HG03196 (cell line): ENCODE data around the gene TP53INP2.
A peak's percentile ranks its signal among the peaks of the same experiment; 100 is the strongest.
"Not testable (repeated sequence)": the region's sequence is repeated elsewhere in the genome, so short reads cannot be mapped to it uniquely, and the experiment has no call there.

ENCODE experiments used
- ATAC-seq: cut with Tn5 transposase; IDR thresholded peaks from one replicate; pipeline ENCODE4 v1.9.1; 2021; ENCODE audit not compliant: unreplicated experiment

TP53INP2 gene, protein sequence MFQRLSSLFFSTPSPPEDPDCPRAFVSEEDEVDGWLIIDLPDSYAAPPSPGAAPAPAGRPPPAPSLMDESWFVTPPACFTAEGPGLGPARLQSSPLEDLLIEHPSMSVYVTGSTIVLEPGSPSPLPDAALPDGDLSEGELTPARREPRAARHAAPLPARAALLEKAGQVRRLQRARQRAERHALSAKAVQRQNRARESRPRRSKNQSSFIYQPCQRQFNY

DNA sequence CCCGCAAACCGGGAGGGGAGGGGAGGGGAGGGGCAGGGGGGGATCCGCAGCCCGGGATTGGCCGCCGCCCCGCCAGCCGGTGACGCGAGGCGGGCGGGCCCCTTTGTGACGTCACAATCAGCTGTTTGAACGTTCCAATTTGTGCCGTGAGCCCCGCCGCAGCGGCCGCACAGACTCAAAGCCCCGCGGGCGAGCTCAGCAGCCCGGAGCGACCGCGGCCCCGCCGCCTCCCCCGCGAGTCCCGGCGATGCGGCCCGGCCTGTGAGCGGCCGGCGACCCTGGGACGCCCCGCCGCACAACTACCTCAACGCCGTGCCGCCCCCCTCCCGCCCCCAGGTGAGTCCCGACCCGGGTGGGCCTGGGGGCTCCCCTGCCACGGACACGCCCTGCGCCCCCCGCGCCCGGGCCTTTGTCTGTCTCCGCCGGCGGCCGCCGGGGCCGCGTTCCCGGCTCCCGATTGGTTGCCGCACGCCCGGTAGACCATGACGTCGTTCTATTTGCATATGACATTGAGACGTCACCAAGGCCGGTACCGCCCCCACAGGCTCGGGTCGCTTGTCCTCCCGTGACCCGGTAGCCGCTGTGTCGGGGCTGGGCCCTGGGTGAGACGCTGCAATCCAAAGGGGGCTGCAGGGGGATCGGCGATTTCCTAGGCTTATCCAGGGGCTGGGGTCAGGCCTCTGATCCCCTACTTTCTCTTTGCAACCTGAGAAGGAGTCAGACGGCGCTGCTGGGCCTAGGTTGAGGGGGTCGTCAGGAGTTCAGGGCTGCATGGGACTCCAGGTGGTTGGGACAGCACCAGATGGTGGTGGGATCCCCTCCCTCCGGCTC lies at the start of gene TP53INP2:
Gene TP53INP2 (plus strand): TSS at position 168 of the 831 bp plus-strand sequence. CDS start 4,396 bp downstream, outside the sequence.
- peak; percentile 57 for ATAC-seq

DNA sequence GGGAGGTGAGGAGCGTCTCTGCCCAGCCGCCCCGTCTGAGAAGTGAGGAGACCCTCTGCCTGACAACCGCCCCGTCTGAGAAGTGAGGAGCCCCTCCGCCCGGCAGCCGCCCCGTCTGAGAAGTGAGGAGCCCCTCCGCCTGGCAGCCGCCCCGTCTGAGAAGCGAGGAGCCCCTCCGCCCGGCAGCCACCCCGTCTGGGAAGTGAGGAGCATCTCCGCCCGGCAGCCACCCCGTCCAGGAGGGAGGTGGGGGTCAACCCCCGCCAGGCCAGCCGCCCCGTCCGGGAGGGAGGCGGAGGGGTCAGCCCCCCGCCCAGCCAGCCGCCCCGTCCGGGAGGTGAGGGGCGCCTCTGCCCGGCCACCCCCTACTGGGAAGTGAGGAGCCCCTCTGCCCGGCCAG lies 45.5 kb upstream of the TP53INP2 start:
- ATAC-seq = not testable (repeated sequence)

DNA sequence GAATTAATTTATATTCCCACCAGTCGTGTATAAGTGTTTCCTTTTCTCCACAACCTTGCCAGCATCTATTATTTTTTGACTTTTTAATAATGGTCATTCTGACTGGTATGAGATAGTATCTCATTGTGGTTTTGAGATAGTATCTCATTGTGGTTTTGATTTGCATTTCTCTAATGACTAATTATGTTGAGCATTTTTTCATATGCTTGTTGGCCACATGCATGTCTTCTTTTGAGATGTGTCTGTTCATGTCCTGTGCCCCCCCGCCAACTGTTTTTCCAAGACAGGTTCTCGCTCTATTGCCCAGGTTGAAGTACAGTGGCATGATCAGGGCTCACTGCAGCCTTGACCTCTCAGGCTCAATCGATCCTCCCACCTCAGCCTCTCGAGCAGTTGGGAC lies 42.3 kb upstream of the TP53INP2 start:
- not testable (repeated sequence) for ATAC-seq

DNA sequence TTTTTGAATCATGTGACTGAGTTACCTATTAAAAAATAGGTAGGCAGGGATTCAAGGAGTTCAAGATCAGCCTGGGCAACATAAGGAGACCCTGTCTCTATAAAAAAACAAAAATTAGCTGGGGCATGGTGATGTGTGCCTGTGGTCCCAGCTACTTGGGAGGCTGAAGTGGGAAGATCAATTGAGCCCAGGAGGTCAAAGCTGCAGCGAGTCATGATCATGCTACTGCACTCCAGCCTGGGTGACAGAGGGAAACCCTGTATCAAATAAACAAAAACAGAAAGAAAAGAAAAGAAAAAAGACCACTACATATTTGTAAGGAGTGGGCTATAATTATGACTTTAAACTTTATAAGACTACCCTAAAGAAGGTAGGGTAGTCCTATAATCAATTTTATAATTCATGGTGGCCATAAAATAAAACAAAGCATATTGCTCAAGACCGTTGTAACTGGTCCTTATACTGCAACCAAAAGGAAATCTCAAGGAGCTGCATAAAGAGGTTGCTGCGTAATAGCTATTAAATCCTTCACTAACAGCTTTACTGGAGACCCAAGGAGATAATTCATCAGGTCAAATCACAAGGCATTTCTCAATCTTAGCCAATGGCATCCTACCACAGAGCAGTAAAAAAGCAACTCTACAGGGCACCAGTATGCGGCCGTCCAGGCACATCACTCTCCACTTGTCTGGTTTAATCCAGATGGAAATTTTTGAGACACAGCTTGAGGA lies 40.8 kb upstream of the TP53INP2 start:
- no peak for ATAC-seq

DNA sequence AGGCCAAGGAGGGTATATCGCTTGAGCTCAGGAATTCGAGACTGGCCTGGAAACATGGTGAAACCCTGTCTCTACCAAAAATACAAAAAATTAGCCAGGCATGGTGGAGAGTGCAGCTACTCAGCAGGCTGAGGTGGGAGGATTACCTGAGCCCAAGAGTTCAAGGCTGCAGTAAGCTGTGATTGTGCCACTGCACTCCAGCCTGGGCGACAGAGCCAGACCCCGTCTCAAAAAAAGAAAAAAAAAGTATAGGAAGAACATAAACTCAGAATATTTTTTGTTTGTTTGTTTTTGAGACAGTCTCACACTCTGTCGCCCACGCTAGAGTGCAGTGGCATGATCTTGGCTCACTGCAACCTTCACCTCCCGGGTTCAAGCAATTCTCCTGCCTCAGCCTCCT lies 39.4 kb upstream of the TP53INP2 start:
- not testable (repeated sequence) for ATAC-seq

DNA sequence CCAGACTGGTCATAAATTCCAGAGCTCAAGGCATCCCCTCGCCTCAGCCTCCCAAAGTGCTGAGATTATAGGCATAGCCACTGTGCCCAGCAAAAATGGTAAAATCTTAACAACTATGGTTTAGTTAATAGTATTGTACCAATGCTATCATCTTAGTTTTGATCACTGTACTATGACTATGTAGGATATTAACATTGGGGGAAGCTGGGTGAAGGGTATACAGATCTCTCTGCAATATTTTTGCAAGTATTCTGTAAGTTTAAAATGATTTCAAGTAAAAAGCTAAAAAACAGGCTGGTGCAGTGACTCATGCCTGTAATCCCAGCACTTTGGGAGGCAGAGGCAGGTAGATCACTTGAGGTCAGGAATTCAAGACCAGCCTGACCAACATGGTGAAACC lies 35.0 kb upstream of the TP53INP2 start:
- ATAC-seq = no peak

DNA sequence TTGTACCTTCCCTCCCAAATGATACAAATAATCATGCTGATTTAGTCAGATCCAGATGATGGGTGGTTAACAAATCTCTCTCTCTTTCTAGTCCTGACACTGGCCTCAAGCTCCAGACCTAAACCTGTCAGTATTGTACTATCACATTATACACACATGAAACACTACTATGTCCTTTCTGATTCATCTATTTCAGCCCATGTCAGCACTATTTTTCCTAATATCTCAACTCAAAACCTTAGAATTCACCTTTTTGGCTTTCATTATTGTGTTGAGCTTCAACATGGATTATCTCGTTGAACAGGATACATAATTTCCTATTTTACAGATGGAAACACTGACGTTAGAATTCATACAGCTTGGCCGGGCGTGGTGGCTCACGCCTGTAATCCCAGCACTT lies 30.7 kb upstream of the TP53INP2 start:
- ATAC-seq = no peak

DNA sequence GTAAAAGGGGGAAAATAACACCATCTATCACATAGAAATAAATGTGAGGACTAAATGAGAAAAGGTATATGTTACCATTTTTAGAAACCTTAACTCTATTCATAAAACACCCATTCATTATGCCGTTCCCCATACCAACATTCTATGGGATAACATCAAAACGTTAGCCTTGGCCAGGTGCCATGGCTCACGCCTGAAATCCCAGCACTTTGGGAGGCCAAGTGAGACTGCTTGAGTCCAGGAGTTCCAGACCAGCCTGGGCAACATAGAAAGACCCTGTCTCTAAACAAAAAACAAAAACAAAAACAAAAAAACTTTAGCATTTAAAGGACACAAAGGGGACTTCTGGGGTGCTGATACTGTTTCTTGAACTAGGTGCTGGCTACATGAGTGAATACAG lies 28.6 kb upstream of the TP53INP2 start:
- ATAC-seq = no peak

DNA sequence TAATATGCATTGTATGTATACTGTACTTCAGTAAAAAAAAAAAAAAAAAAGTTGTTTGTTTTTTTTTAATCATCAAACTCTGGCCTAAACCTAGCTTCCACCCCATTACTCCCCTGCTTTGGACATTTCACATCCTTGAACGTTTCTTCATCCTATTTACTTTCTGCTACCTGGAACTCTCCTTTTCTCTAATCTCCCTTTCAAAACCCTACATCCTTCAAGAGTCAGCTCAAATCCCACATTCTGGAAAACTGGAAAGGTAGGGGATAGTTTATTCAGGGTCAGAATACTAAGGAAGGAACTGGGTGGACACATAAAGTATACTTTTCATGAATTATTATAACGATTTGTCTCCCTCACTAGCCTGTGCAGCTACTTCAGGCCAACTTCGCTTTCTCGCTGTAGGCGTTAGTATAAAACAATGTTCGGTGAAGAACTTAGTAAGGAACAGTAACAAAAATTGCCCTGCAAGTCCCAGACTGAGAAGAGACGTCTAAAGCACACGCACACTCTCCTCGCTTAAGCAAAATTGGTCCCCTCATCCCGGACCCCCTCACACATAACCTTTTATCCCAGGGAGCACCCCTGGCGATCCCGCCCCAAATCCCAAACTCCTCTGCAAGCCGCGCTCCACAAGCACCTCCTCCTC lies 28.0 kb upstream of the TP53INP2 start:
- no peak for ATAC-seq

DNA sequence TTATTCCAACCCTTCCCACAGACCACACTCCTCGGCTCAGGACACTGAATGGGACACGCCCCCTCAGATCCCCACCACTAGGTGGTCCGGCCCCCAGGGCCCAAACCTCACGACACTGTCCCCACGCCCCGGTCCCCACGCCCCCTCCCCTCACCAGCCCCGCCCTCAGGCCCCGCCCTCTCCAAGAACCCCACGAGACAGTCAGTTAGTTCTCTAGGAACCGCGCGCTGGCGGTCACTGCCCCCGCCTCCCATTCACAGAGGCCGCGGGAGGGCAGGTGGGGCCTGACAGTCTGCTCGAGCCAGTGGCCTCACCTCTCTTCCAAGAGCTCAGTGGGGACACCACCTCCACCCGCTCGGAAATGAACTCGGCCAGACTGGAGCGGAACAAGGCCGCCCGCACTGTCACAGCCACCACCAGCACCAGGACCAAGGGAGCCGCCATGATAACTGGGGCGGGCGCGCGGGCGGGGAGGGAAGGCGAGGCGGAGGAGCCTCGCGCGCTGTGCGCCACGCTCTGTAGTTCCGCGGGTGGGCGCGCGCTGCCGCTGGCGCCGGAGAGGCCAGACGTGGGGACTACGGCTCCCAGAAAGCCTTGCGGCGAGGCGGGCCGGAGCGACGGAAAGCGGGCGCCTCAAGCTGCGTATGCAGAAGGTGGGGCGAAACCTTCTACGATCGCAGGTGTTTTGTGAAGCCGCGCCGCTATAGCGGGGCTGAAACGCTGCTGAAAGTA lies 27.3 kb upstream of the TP53INP2 start, which contains the start of gene PIGU:
Gene PIGU (minus strand): TSS at position 451 of the 732 bp plus-strand sequence. CDS start 7 bp downstream, at position 444.
- peak; percentile 94 for ATAC-seq

DNA sequence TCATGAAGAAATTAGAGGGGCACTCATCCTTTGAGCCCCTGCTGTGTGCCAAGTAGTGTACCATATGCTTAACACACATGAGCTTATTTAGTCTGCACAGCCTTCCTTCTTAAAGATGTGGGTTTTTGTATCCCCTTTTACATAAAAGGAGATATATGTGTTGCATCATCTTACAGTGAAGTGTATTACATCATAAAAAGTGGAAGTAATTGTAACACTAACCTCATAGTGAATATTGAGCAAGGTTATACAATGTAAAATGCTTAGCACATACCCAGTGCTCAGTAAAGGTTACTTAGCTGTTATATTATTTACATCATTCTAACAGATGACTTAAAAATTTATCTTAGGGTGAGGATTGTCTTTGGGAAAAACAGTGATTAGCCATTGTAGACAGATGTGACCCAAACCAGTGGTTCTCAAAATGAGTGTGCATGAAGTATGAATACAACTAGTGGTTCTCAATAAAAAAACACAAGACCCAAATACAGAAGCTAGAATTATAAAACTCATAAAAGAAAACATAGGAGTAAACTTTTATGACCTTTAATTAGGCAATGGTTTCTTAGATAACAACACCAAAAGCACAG lies 23.5 kb upstream of the TP53INP2 start:
- ATAC-seq = no peak

DNA sequence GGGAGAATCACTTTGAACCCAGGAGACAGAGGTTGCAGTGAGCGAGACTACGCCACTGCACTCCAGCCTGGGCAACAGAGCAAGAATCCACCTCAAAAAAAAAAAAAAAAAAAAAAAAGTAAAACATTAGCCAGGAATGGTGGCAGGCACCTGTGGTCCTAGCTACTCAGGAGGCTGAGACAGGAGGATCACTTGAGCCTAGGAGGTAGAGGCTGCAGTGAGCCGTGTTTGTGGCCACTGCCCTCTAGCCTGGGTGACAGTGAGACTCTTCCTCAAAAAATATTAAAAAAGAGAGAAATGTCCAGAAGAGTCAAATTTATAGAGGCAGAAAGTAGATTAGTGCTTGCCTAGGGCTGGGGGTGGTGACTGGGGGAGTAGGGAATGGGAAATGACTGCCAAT lies 20.5 kb upstream of the TP53INP2 start:
- no peak for ATAC-seq

DNA sequence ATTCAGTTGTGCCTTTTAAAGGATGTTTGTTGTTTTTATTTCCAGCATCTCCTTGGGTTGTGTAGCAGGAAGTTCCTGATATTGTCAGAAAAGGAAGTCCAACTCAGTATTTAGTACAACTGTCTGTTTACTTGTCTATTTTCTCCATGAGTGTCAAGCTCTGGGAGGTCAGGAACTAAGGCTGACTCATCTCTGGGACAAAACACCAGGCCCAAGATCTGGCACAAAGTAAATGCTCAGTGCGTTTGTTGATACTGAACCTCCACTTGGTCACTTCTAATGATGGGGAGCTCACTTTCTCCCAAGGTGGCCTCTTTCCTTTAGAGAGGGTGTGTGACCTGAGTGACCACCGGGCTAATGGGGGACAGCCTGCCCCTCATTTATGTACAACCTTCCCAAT lies 14.7 kb upstream of the TP53INP2 start:
- no peak for ATAC-seq

DNA sequence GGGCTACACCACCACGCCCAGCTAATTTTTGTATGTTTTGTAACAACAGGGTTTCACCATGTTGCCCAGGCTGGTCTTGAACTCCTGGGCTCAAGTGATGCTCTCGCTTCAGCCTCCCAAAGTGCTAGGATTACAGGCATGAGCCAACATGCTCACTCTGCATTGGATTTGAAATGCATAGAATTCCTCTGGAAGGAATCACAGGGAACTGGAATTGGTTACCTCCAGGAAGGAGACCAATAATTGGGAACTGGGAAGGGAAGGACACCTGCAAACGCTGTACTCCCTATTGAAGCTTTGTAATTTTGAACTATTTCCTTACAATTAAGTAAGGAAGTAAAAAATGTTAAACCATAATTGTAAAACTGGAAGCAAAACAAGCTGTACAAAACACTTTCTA lies 12.3 kb upstream of the TP53INP2 start:
- ATAC-seq = no peak

DNA sequence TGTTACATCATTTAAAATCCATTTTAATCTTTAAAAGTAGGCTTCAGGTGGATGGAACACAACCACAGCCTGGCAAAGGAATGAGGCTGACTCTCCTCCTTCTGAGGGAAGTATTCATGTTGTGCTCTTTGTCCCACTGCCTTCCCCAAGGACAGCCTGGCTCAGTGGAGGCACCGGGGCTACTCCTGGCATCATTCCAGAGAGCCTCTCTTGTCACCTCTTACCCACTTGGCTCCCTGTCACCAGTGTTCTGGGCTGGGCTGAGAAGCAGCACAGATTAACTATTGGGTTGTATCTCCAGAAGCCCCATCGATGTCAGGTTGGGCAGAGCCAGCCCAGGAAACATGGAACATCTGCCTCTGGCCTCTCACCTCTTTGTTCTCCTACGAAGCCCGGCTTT lies 10.7 kb upstream of the TP53INP2 start:
- ATAC-seq = no peak

DNA sequence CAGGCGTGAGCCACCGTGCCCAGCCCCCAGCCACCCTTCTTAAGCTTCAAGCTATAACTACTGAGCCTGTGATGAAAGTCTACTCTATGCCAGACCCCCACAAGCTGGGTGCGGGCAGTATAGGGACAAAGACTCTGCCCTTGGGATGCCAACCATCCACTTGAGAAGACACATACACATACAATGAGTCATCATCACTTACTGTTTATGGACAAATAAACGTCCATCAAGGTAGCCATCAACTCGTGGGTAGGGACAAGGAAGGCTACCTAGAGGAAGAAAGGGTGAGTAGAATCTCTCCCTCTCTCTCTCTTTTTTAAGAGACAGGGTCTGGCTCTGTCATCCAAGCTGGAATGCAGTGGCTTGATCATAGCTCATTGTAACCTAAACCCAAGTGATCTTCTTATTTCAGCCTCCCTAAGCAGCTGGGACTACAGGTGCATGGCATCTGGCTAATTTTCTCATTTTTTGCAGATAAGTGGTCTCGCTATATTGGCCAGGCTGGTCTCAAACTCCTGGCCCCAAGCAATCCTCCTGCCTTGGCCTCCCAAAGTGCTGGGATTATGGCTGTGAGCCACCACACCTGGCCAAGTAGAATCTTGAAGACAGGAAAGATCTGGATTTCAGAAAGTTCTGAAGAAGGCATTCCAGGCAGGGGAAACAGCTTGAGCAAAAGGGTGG lies 2.6 kb upstream of the TP53INP2 start:
- ATAC-seq = no peak

DNA sequence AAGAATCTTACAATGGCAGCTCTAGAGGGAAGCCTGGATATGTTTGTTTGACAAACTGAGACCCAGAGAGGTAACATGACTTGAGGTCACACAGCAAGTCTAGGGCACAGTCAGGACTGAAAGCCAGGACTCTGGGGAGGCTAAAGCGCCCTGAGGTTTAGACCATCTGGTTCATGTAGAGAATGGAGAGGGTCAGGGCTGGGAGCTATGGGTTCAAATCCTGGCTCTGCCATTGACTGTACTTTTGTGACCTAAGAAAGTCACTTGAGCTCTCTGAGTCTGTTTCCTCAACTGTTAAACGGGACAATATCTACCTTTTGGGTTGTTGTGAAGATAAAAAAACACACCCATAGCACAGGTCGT lies 1.1 kb upstream of the TP53INP2 start:
- ATAC-seq = no peak

DNA sequence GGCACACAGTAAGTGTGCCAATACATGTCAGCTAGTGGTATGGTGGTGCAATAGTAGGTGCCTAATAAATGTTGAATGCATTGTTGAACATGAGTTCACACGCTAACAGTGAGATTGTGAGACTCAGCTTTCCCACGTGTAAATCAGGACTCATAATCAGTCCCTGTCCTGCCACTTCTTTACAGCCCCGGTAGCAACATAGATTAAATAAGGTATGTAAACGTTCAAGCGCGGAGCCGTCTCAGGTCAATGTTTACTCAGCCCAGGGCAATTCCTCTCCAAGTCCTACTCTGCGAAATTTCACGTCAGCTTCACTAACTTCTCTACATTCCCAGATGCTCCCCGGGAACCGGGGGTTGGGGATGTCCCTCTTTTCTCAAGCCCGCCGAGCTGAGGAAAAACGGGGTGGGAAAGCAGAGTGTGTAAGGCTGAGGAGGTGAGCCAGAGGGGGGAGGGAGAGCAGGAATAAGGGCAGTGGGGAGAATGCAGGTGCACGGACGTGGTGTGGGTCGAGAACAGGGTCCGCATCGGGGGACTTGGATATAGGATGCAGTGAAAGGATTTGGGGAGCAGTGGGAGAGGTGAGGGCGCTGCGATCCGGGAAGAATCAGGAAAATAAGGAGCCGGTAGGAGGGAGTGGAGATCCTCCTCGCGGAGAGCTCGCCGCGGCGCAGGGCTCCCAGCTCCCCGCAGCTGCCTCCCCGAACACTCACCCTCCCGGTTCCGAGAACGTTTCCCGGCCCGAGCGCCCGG lies 544 bp upstream of the TP53INP2 start:
- ATAC-seq = no peak

DNA sequence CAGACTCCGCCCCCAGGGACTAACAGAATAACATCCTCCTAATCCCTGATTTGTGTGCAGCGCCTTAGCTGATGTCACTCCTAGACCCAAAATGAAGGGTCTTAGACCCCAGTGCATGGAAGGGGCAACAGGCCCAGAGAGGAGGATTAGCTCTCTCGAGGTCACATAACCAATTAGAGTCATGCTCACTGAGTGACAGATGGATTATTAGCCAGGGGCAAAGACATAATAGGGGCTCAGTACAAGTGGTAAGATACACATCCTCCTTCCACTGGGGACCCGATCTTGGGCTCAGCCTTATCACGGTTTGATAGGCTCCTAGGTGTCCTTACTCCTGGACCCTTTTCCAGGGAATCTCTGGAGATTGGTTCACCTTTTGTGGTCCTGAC lies 858 bp downstream of the TP53INP2 start:
- no peak for ATAC-seq
